NOMO-1 (cell line): Measurements from ENCODE around the gene NDUFB11.

Experiments used
- DNase-seq, 2 experiments: peaks; one replicate each; lab custom pipeline; 2025; ENCODE audit not compliant: unreplicated experiment in 2 of 2; lab: John Stamatoyannopoulos, UW

NDUFB11 gene

DNA sequence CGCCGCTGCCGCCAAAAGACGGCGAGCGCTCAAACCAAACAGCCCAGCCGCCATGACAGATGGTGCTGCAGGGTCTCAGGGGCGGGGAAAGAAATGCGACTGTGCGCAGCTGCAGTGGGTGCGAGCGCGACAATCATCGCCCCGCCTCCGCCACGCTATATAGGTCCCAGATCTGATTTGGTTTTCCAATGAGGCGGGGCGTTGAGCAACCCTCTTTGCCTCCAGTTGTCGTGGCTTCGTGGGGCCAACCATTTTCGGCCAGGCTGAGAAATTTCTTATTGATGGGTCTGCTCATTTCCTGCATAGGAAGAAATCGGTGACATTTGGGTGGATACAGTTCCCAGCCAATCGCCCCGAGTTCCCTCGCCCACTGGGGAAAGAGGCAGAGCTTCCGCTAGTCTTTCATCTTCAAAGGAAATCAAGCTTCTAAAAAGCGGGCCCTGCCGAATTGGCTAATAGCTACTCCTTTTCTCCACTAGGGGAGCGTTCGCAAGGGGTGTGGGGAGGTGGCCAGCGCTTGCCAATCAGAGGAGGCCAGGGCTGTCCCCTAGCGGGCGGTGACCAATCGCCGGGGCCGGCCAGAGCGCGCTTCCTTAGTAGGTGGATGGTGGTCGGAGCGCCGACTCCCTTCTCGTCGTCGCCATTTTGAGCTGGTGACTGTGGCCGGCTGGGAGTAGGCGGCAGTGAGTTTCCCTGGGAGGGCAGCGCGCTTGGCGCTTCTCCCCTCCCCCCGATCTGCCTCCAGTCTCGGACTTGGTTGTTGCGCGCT is at the start of gene NDUFB11, which contains the start of gene RBM10:
Gene NDUFB11, minus strand, starts transcription at position 77 of the 769 bp plus-strand sequence. Its CDS starts 23 bp downstream, at position 54.
Gene RBM10, plus strand, starts transcription at position 596 of the 769 bp plus-strand sequence. CDS start 2,261 bp downstream, outside the sequence.
- DNase-seq = peak; percentile 83 to 89

- DNase-seq = peak; percentile 97 to 99
These were observed 49.1 kb upstream of the NDUFB11 start, which contains the start of gene UBA1 for GRCh38 chrX:47193475-47194193. TSS of gene UBA1 (plus strand) at chrX:47193829. CDS start at chrX:47198803, 4,974 bp downstream.

GRCh38 chrX:47191806-47192401 is 47.4 kb upstream of the NDUFB11 start:
- no peak for DNase-seq

GRCh38 chrX:47191331-47191730 is 46.8 kb upstream of the NDUFB11 start:
- DNase-seq = peak in 1 of 2 experiments; percentile 30

DNA sequence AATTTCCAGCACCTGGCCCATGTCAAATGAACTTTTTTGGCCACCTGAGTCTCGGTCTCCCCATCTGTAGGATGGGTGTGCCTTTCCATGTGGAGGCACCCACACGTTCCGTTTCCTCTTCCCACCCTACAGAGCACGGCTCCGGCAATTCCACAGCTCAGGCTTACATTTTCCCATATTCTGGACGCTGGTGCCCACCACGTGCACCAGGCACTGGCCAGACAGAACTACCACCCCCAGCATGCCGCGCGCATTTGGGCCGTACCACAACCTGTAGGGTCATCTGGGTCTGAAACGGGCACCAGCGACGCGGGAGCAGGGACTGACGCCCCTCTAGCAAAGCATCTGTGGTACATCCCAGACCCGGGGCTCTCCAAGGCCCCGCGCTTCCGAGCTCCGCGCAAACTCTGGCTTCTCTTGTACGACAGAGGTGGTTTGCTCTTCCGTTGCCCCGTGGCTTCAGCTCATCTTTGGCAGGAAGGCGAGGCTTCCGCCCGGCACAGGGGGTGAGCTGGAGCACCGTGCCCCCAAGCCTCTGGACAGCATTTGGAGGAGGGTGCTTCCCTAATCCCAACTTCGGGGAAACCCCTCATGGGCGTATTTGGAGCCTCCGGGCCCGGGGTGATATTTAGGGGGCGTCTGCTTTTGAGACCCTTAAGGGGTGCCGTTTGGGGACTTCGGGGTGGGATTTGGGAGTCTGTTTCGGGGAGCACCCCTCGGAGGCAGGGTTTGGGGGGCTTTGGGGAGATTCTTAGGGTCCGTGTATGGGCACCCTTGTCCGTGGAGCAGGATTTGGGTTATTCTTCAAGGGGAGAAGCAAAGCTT is 46.2 kb upstream of the NDUFB11 start:
- DNase-seq = peak; percentile 89 to 91

DNA sequence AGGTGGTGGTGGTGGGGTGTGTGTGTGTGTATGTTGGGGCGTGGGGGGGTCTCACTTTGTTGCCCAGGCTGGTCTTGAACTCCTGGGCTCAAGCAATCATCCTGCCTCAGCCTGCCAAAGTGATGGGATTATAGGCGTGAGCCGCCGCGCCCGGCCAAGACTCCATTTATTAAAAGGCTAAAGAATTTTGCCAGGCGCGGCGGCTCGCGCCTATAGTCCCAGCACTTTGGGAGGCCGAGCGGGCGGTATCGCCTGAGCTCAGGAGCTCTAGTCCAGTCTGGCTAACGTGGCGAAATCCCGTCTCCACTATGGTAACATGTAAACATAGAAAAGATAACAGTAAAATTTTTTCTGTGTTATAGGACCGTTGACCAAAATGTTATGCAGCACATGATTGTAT is 45.4 kb upstream of the NDUFB11 start:
- DNase-seq = no peak

DNA sequence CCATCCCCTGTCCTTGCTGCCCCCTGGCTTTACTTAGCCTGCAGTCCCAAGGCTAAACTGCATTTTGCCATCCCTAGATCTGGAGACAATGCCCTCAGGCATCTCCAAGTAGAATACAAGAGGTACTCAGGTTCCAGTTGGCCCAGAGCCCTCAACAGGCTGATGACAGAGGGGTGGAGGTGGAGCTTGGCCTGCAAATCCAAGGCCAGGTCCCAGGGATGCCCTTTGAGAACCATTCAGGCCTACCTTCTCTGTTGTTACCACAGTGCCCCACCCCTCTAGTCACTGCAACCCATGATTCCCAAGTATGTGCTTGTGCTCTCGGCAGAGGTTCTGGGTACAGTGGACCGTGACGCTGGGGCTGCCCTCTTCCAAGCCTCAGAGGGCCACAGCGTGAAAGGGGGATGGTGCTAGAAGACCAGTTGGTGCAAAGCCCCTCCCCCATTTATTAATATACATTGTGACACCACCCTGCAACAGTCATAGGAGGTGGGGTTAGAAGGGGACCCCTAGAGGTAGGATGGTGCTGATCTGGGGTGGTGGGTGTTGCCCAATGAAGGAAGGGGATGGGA is 42.7 kb upstream of the NDUFB11 start:
- no peak for DNase-seq

- no peak for DNase-seq
These were observed 41.7 kb upstream of the NDUFB11 start for GRCh38 chrX:47186096-47186740.

DNA sequence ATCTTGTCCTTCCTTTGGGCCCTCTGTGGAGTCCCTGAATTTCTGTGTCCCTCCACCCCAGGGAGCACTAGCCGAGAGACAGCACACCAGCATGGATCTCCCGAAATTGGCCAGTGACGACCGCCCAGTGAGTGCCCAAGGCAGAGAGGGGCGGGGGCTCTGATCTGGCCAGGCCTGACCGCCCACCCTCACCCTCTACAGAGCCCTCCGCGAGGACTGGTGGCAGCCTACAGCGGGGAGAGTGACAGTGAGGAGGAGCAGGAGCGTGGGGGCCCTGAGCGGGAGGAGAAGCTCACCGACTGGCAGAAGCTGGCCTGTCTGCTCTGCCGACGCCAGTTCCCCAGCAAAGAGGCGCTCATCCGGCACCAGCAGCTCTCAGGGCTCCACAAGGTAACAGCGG is 40.7 kb upstream of the NDUFB11 start:
- DNase-seq = no peak

- DNase-seq = no peak
These were observed 40.0 kb upstream of the NDUFB11 start for GRCh38 chrX:47184486-47184885.

DNA sequence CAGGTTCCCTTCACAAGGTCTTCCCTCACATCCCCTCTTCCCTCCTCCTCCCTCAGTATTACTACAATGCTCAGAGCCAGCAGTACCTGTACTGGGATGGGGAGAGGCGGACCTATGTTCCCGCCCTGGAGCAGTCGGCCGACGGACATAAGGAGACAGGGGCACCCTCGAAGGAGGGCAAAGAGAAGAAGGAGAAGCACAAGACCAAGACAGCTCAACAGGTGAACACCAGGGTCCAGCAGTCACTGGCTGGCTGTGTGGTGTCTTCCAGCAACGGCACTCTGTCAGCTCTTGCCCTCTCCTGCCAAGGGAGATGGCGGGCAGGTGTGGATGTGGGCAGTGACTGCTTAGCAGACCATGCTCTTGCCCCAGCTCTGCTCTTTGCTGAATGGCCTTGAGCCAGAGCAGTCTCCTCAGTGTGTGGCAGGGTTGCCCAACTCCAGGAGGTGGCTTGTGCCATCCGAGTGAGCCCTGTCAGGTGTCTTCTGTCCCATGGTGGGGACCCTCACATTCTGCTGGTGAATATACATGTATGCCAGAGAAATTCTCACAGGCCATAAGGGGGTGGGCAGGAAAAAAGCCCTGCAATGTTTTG is 37.7 kb upstream of the NDUFB11 start:
- no peak for DNase-seq

DNA sequence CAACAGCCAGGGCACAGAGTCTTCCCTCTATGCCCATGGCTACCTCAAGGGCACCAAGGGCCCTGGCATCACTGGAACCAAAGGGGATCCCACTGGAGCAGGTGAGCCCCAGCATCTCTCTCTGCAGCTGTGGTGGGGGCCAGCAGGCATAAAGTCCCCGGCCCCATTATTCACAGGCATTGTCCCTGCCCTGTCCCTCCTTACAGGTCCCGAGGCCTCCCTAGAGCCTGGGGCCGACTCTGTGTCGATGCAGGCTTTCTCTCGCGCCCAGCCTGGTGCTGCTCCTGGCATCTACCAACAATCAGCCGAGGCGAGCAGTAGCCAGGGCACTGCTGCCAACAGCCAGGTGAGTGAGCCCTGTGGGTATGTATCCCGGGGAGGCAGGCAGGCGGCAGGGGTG is 36.8 kb upstream of the NDUFB11 start:
- no peak for DNase-seq

DNA sequence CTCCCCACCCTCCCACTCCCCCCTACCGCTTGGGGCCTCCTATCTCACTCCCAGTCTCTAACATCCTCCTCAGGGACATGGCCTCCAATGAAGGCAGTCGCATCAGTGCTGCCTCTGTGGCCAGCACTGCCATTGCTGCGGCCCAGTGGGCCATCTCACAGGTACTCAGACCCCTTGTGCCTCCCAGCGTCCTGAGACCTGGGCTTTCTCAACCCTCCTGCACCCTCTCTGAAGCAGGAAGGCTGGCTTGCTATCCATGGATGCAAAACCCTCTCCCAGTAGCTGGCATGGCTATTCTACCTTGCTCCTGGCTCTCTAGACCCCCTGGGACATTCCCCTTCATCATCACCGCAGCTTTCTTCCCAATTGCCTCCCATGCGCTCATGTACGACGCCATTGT is 35.8 kb upstream of the NDUFB11 start:
- no peak for DNase-seq

- DNase-seq = no peak
These were observed 35.4 kb upstream of the NDUFB11 start for GRCh38 chrX:47179928-47180255.

DNA sequence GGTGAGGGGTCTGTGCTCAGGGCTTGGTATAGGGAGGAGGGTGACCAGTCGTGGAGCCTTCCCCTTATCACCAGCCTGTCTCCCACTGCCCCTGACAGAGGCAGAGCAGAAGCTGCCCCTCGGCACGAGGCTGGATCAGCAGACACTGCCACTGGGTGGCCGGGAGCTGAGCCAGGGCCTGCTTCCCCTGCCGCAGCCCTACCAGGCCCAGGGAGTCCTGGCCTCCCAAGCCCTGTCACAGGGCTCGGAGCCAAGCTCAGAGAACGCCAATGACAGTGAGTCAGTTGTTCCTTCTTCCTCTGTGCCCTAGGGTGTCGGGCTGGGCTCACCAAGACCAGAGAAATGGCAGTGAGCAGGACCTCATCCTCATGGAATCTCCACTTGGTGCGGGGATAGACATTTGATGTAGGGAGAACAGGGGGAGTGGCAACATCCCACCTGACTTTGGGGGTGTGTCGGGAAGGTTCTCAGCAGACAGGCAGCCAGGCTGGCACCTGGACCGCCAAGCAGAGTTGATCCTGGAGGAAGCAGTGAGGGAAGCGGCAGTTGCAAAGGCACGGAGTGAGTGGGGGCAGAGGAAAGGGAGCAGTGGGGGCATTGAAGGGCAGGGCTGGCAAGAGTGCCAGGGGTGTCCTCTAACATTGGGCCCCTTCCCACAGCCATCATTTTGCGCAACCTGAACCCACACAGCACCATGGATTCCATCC is 34.9 kb upstream of the NDUFB11 start:
- no peak for DNase-seq

DNA sequence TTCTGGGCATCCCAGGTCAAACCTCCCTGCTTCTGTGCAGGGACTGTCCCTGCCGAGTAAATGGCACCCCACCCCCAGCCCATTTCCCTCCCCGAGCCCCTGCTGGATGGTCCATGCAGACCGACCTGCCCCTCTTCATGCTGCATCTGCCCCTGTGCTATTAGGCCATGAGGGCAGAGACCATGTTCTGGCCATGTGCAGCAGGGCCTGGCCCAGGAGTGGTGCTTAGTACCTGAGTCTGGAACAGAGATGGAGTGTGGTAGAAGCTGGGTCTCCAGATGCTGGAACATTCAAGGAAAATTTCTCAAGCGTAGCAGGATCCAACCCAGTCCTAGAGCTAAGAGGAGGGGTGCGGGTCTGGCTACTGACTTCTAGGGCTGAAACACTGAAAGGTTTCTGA is 33.8 kb upstream of the NDUFB11 start:
- no peak for DNase-seq

DNA sequence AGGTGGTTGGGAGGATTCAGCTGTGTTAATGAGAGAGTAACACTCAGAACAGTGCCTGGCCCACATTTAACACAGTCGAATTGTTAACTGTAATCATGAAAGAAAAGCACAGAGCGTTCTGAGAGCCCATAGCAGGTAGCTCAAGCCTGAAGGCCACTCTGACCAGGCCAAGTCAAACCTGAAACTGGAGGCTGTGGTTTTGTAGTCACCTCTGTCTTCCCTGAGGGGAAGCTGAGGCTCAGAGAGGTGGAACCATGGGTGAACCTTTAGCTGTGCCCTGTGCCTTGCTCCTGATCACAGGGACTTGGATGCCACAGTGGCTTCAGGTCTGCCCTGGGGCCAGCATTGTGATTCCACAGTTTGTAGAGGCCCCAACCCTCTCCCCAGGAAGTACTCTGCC is 32.6 kb upstream of the NDUFB11 start:
- DNase-seq = no peak

- DNase-seq = no peak
These were observed 31.7 kb upstream of the NDUFB11 start for GRCh38 chrX:47176101-47176740.
